ENCODE measurements around the gene MAST3.

GRCh38 chr19:18176367-18177310 lies 79.1 kb downstream of the MAST3 start:
- TF ChIP-seq POLR2A (IDR thresholded peaks at IDR 0.05; ENCODE audit: extremely low read depth, insufficient read length) (no peak), CTCF (IDR thresholded peaks at IDR 0.05; ENCODE audit: low read depth, low read length) (no peak)

Measured in NB4 (cell line).